GM08714 (cell line): Measurements from ENCODE around the gene RNF141.

Source experiments
- H3K4me3 ChIP-seq: fragments of 200-500 bp; sonication (Bioruptor generic); 2 replicates; pipeline ENCODE4 v1.5.1; 2014; ENCODE audit warnings: mild to moderate bottlenecking, low read length, inconsistent platforms
- ZNF274 ChIP-seq: IDR thresholded peaks from 2 replicates; pipeline ENCODE4 v1.6.1; 2012; ENCODE audit warnings: mild to moderate bottlenecking, low read depth, low read length

RNF141 gene

DNA sequence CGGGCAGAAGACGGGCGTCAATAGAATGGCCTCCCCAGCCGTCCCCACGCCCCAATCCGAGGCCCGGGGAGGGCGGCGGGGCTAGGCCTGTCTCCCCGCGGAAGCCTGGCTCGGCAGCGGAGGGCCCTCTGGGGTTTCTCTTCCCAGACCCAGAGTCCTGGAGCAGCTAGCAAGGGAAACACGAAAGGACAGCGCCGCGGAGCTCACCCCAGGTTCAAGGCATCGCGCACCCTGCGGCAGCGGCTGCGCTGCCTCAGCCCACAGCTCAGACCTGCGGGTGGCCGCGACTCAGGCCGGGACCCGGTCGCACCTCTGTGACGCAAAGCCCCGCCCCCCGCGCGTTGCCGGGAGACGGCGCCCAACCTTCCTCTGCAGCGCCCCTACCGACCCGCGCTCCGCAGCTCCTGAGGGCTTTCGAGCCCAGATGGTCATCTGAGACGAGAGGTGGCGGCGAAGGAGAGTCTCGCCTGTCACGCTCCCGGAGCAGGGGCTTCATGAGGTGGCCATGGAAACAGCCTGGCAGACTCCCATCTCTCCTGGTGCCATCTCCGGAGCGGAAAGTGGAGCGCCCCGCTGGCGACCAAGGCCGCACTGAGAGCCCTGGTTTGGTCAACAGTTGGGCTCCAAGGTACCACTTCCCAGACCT, at the start of gene RNF141:
RNF141 (minus strand) TSS at position 273 of the 646 bp plus-strand sequence. CDS start 7,029 bp downstream, outside the sequence.
- peak within 1 kb of the TSS; percentile 92 for H3K4me3 ChIP-seq
- no peak for TF ChIP-seq ZNF274

DNA sequence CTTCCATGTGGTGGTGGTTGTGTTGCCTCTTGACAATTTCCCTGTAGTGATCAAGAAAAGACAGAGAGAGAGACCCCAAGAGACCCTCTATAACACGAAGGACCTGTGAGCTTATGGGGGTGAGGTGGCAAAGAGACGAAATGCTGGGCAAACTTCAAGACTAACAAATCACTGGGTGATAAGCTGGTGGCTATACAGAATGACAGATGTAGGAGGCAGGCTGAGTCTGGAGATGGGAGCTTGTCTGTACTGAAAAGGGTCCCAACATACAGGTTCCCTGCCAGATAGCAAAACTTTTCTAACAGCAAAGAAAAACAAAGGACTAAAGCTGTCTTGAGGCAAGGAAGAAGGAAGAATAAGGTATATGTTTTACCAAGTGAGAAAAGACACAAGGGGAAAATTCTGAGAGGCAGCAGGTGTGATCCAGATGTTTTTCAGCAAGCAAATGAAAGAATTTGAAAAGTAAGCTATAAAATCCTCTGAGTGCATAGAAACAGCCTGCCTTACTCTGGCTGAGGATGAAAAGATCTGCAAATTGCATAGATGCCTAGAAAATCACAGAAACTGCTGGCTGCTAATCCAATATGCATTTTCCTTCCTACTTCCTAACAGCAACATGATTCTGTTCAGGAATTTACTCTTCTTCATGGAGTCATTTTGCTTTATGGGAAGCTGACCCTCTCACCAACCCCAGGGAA, 49.4 kb upstream of the RNF141 start:
- TF ChIP-seq ZNF274, result no peak
- no peak overlapping the region for H3K4me3 ChIP-seq

- TF ChIP-seq ZNF274, result no peak
These were observed 47.9 kb upstream of the RNF141 start for GRCh38 chr11:10588904-10589303.

GRCh38 chr11:10587995-10588394, 47.0 kb upstream of the RNF141 start:
- H3K4me3 ChIP-seq, result no peak overlapping the region
- TF ChIP-seq ZNF274, result no peak

More at GRCh38 chr11:10588904-10589303, 47.9 kb upstream of the RNF141 start:
- H3K4me3 ChIP-seq, result no peak overlapping the region

GRCh38 chr11:10587388-10587787, 46.4 kb upstream of the RNF141 start:
- TF ChIP-seq ZNF274, result no peak
- H3K4me3 ChIP-seq, result no peak overlapping the region

GRCh38 chr11:10584071-10584501, 43.1 kb upstream of the RNF141 start:
- no peak for TF ChIP-seq ZNF274
- no peak overlapping the region for H3K4me3 ChIP-seq

- TF ChIP-seq ZNF274, result no peak
- no peak overlapping the region for H3K4me3 ChIP-seq
These were observed 40.6 kb upstream of the RNF141 start for GRCh38 chr11:10581481-10582019.

GRCh38 chr11:10580623-10581022, 39.6 kb upstream of the RNF141 start:
- H3K4me3 ChIP-seq, result no peak overlapping the region

GRCh38 chr11:10579700-10580099, 38.7 kb upstream of the RNF141 start:
- no peak overlapping the region for H3K4me3 ChIP-seq
- no peak for TF ChIP-seq ZNF274

More at GRCh38 chr11:10580623-10581022, 39.6 kb upstream of the RNF141 start:
- no peak for TF ChIP-seq ZNF274

GRCh38 chr11:10576035-10576398, 35.0 kb upstream of the RNF141 start:
- H3K4me3 ChIP-seq, result no peak overlapping the region
- no peak for TF ChIP-seq ZNF274

GRCh38 chr11:10575346-10576034, 34.5 kb upstream of the RNF141 start:
- no peak for TF ChIP-seq ZNF274

DNA sequence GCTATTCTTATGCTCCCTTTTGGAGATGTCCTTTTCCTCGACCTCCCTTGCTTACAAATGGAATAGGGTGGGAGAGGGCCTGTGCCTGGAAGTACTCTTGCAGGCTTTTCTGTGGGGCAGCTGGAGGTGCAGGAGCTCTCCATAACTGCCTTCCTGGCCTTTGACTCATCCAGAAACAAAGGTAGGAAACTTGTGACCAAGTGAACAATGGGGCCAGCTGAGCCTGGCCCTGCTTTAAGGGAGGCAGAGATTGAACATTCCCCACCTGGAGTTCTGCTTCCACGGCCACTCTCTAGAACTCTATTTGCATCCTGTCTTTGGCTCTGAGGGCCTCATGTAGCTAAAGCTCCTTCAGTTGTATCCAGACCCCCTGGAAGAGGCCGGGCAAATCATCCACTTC, 32.6 kb upstream of the RNF141 start:
- TF ChIP-seq ZNF274, result no peak
- no peak overlapping the region for H3K4me3 ChIP-seq

More at GRCh38 chr11:10575346-10576034, 34.5 kb upstream of the RNF141 start:
- H3K4me3 ChIP-seq, result no peak overlapping the region

DNA sequence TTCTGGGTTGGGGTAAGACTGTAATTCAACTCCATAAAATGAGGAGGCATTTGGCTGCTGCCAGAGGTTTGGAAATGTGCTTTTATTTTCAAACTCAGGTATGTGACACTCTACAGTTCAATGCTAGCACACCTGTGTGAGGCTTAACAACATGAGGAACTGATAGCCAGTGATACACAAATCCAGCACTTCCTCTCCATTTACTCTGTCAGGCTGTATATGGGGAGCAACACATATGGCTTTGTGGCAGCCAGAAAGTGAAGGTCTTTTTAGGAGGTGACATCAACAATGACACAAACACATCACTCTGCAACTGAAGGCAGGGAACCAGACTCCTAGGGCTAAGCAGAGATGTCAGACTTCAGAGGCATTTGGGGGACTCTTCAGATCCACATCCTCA, 32.0 kb upstream of the RNF141 start:
- TF ChIP-seq ZNF274, result no peak
- H3K4me3 ChIP-seq, result no peak overlapping the region

- H3K4me3 ChIP-seq, result no peak overlapping the region
- TF ChIP-seq ZNF274, result no peak
These were observed 31.5 kb upstream of the RNF141 start for GRCh38 chr11:10572533-10572932.
